Activated T-helper 2 cell treated with anti-CD3 and anti-CD28 coated beads, Interferon-gamma antibody, Interleukin-2, Interleukin-4, amounts not matched to agents 10 μg/mL and 5 μg/mL and 100 μg/mL, durations not matched to agents 14 hours and 24 hours and 36 hours (primary cell): Measurements from ENCODE around the gene CACNA1F. TPM values are rescaled to one million over a fixed set of nuclear protein-coding genes. Genes with fewer than 3 reads are reported as not detected.

Experiments
- DNase-seq: peaks from one replicate; pipeline ENCODE4 v3.0.0; 2021; ENCODE audit warnings: low spot score
- H3K27ac Mint-ChIP-seq: one replicate; pipeline ENCODE4 v1.8.0; 2021; ENCODE audit warnings: mixed read lengths
- H3K27me3 Mint-ChIP-seq: one replicate; pipeline ENCODE4 v1.8.0; 2021; ENCODE audit warnings: low read depth, mixed read lengths
- H3K36me3 Mint-ChIP-seq: one replicate; pipeline ENCODE4 v1.8.0; 2021; ENCODE audit warnings: low read depth, mixed read lengths
- H3K4me1 Mint-ChIP-seq: one replicate; pipeline ENCODE4 v1.8.0; 2021; ENCODE audit warnings: low read depth, mixed read lengths
- H3K4me3 Mint-ChIP-seq: one replicate; pipeline ENCODE4 v1.8.0; 2021; ENCODE audit warnings: low read depth, mild to moderate bottlenecking, moderate library complexity, mixed read lengths
- H3K9me3 Mint-ChIP-seq: one replicate; pipeline ENCODE4 v1.8.0; 2021; ENCODE audit warnings: mixed read lengths
- intact Hi-C: fragments of 100-400 bp; cut with micrococcal nuclease; formaldehyde crosslinking; loops from one replicate; pipeline ENCODE4 v1.15.1; 2023
- total RNA-seq: library from RNA; stranded (reverse); gene quantifications from 2 replicates; pipeline ENCODE4 v1.2.3, GENCODE V29; 2022

Gene CACNA1F
- total RNA-seq, 1 donor from 2014 or later, result 0.23 TPM

- Mint-ChIP-seq H3K4me3 (peak overlapping the region; percentile 83), H3K27me3 (no peaks in the 10 kb centered on the region), H3K36me3 (no peaks in the 10 kb centered on the region), H3K9me3 (no peaks in the 10 kb centered on the region), H3K27ac (peak overlapping the region; percentile 92), H3K4me1 (peaks cover 11% of the 10 kb centered on the region)
- intact Hi-C loops, result loop anchor here (1.0 to 5.0 kb wide), 3 partner anchors 33 to 113 kb away; partner anchors contain the start of genes GPKOW and TFE3
- DNase-seq, result peak; percentile 82
Measured at GRCh38 chrX:49155900-49156837, 77.0 kb downstream of the CACNA1F start.

DNA sequence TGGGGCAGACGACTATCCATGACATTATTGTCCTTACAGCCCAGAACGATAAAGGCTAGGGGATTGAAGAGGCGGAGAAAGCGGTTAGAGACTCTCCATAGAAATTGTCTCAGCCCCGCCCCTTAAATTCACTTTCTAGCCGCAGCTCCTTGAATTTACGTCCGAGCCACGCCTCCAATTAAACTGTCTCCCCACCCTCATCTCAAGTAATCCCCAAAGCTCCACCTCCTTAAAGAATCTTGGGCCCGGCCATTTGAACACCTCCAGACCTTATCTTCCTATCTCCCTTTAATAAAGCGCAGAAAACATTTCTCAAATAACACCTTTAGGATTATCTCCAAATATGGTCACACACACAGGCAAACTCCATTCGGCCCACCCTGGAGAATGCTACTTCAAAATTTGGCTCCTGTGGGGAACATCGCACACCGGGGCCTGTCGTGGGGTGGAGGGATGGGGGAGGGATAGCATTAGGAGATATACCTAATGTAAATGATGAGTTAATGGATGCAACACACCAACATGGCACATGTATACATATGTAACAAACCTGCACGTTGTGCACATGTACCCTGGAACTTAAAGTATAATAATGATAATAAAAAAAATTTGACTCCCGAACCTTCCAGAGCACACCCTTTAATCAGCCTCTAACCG lies 77.8 kb downstream of the CACNA1F start:
- Mint-ChIP-seq H3K9me3 (no peaks in the 10 kb centered on the region), H3K4me3 (peak overlapping the region; percentile 83), H3K4me1 (peaks cover 11% of the 10 kb centered on the region), H3K27me3 (no peaks in the 10 kb centered on the region), H3K27ac (peak overlapping the region; percentile 92), H3K36me3 (no peaks in the 10 kb centered on the region)
- intact Hi-C loops, result loop anchor here (1.0 to 5.0 kb wide), 2 partner anchors 37 to 112 kb away; partner anchors contain the start of gene TFE3
- peak; percentile 34 for DNase-seq

Other genes with a start within 250 kb of the CACNA1F start
- 86.5 and 93.1 TPM in 2 replicates for gene GRIPAP1, start 231.1 kb downstream of the CACNA1F start, total RNA-seq
- 28.4 and 28.5 TPM in 2 replicates for gene TFE3, start 190.0 kb downstream of the CACNA1F start, total RNA-seq
- gene CCDC120, start 174.3 kb downstream of the CACNA1F start, total RNA-seq, result 4.6 and 6.6 TPM in 2 replicates
- 14.2 and 14.4 TPM in 2 replicates for gene PRAF2, start 159.3 kb downstream of the CACNA1F start, total RNA-seq
- 37.9 and 43.5 TPM in 2 replicates for gene WDR45, start 153.5 kb downstream of the CACNA1F start, total RNA-seq
- 25.8 and 26.3 TPM in 2 replicates for gene GPKOW, start 109.6 kb downstream of the CACNA1F start, total RNA-seq
- 1.6 and 2.1 TPM in 2 replicates for gene MAGIX, start 70.6 kb downstream of the CACNA1F start, total RNA-seq
- gene PLP2, start 61.4 kb downstream of the CACNA1F start, total RNA-seq, result 112 and 116 TPM in 2 replicates
- gene PRICKLE3, start 47.0 kb downstream of the CACNA1F start, total RNA-seq, result 24.5 and 26.9 TPM in 2 replicates
- gene SYP, start 33.1 kb downstream of the CACNA1F start, total RNA-seq, result 3.8 and 4.3 TPM in 2 replicates
- gene CCDC22, start 2.1 kb upstream of the CACNA1F start, total RNA-seq, result 30.2 and 32.0 TPM in 2 replicates
- gene FOXP3, start 31.4 kb upstream of the CACNA1F start, total RNA-seq, result 28.9 and 29.4 TPM in 2 replicates
- gene PPP1R3F, start 36.5 kb upstream of the CACNA1F start, total RNA-seq, result 7.9 and 10.1 TPM in 2 replicates
- gene GAGE10, start 70.3 kb upstream of the CACNA1F start, total RNA-seq, result not detected in 2 replicates
- not detected in 2 replicates for gene GAGE12J, start 88.7 kb upstream of the CACNA1F start, total RNA-seq
- not detected in 2 replicates for gene GAGE13, start 98.2 kb upstream of the CACNA1F start, total RNA-seq